Measurements from ENCODE around the gene LARGE1. TPM values are rescaled to one million over a fixed set of nuclear protein-coding genes. Genes with fewer than 3 reads are reported as not detected.

The LARGE1 gene
- total and polyA plus RNA-seq, 2 donors (not counting 1 experiment from before 2014, with no cell fraction given) = 14.1 to 19.2 TPM

GRCh38 chr22:33896154-33896553 is 24.1 kb downstream of the LARGE1 start:
- H3K4me3 ChIP-seq (replicated peaks in 1 of 4; ENCODE audit: control extremely low read depth in 1 of 4, insufficient read depth in 1 of 4, low read depth in 3 of 4, low read length in 4 of 4) = no peak overlapping the region
- H3K36me3 ChIP-seq (ENCODE audit: control insufficient read depth, insufficient read depth, low read length) = no peaks in the 10 kb centered on the region
- H3K4me1 ChIP-seq (ENCODE audit: control insufficient read depth, extremely low read depth, insufficient read depth, low read length) = no peaks in the 10 kb centered on the region
- no peaks in the 10 kb centered on the region for H3K9me3 ChIP-seq (ENCODE audit: control insufficient read depth, insufficient read depth, low read depth, low read length)
- H3K9ac ChIP-seq (ENCODE audit: insufficient read depth, low read length) = no peak overlapping the region
- H3K79me2 ChIP-seq (ENCODE audit: control insufficient read depth, insufficient read depth, low read length) = no peaks in the 10 kb centered on the region
- no peaks in the 10 kb centered on the region for H3K27me3 ChIP-seq (ENCODE audit: control insufficient read depth, insufficient read depth, low read length)
- no peak for DNase-seq (ENCODE audit: low read depth in 2 of 2)
- no peak overlapping the region for H2AFZ ChIP-seq (ENCODE audit: low read length)
- H3K27ac ChIP-seq (ENCODE audit: insufficient read depth, low read length) = no peak overlapping the region
- TF ChIP-seq EZH2 (IDR thresholded peaks at IDR 0.05; ENCODE audit: low read length, missing control alignments) = no peak
- TF ChIP-seq, protein P1, sequence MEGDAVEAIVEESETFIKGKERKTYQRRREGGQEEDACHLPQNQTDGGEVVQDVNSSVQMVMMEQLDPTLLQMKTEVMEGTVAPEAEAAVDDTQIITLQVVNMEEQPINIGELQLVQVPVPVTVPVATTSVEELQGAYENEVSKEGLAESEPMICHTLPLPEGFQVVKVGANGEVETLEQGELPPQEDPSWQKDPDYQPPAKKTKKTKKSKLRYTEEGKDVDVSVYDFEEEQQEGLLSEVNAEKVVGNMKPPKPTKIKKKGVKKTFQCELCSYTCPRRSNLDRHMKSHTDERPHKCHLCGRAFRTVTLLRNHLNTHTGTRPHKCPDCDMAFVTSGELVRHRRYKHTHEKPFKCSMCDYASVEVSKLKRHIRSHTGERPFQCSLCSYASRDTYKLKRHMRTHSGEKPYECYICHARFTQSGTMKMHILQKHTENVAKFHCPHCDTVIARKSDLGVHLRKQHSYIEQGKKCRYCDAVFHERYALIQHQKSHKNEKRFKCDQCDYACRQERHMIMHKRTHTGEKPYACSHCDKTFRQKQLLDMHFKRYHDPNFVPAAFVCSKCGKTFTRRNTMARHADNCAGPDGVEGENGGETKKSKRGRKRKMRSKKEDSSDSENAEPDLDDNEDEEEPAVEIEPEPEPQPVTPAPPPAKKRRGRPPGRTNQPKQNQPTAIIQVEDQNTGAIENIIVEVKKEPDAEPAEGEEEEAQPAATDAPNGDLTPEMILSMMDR (conservative IDR thresholded peaks at IDR 0.05 in 1 of 2, IDR thresholded peaks at IDR 0.05 in 1 of 2; ENCODE audit: low read depth in 1 of 2, low read length in 2 of 2) = no peak
- no peaks in the 10 kb centered on the region for H4K20me1 ChIP-seq (ENCODE audit: control insufficient read depth, extremely low read depth, insufficient read depth, low read length)
- no peak overlapping the region for H3K4me2 ChIP-seq (ENCODE audit: extremely low read depth, insufficient read depth, low read length)

- Histone ChIP-seq H3K36me3 (ENCODE audit: control insufficient read depth, insufficient read depth, low read length) (no peaks in the 10 kb centered on the region), H3K4me2 (ENCODE audit: extremely low read depth, insufficient read depth, low read length) (no peak overlapping the region), H3K27me3 (ENCODE audit: control insufficient read depth, insufficient read depth, low read length) (no peaks in the 10 kb centered on the region), H3K79me2 (ENCODE audit: control insufficient read depth, insufficient read depth, low read length) (no peaks in the 10 kb centered on the region), H3K4me1 (ENCODE audit: control insufficient read depth, extremely low read depth, insufficient read depth, low read length) (no peaks in the 10 kb centered on the region), H3K9ac (ENCODE audit: insufficient read depth, low read length) (no peak overlapping the region), H3K9me3 (ENCODE audit: control insufficient read depth, insufficient read depth, low read depth, low read length) (no peaks in the 10 kb centered on the region), H3K4me3 (replicated peaks in 1 of 4; ENCODE audit: control extremely low read depth in 1 of 4, insufficient read depth in 1 of 4, low read depth in 3 of 4, low read length in 4 of 4) (no peak overlapping the region), H3K27ac (ENCODE audit: insufficient read depth, low read length) (no peak overlapping the region), H4K20me1 (ENCODE audit: control insufficient read depth, extremely low read depth, insufficient read depth, low read length) (no peaks in the 10 kb centered on the region), H2AFZ (ENCODE audit: low read length) (no peak overlapping the region)
- no peak for TF ChIP-seq EZH2 (IDR thresholded peaks at IDR 0.05; ENCODE audit: low read length, missing control alignments)
- TF ChIP-seq, protein P1 (conservative IDR thresholded peaks at IDR 0.05 in 1 of 2, IDR thresholded peaks at IDR 0.05 in 1 of 2; ENCODE audit: low read depth in 1 of 2, low read length in 2 of 2) = no peak
- no peak for DNase-seq (ENCODE audit: low read depth in 2 of 2)
Observed at GRCh38 chr22:33895444-33895843, 24.8 kb downstream of the LARGE1 start.

- Histone ChIP-seq H3K27me3 (ENCODE audit: control insufficient read depth, insufficient read depth, low read length) (no peaks in the 10 kb centered on the region), H3K4me2 (ENCODE audit: extremely low read depth, insufficient read depth, low read length) (no peak overlapping the region), H3K4me1 (ENCODE audit: control insufficient read depth, extremely low read depth, insufficient read depth, low read length) (no peaks in the 10 kb centered on the region), H3K36me3 (ENCODE audit: control insufficient read depth, insufficient read depth, low read length) (no peaks in the 10 kb centered on the region), H4K20me1 (ENCODE audit: control insufficient read depth, extremely low read depth, insufficient read depth, low read length) (no peaks in the 10 kb centered on the region), H2AFZ (ENCODE audit: low read length) (no peak overlapping the region), H3K9me3 (ENCODE audit: control insufficient read depth, insufficient read depth, low read depth, low read length) (no peaks in the 10 kb centered on the region), H3K9ac (ENCODE audit: insufficient read depth, low read length) (no peak overlapping the region), H3K27ac (ENCODE audit: insufficient read depth, low read length) (no peak overlapping the region), H3K79me2 (ENCODE audit: control insufficient read depth, insufficient read depth, low read length) (no peaks in the 10 kb centered on the region), H3K4me3 (replicated peaks in 1 of 4; ENCODE audit: control extremely low read depth in 1 of 4, insufficient read depth in 1 of 4, low read depth in 3 of 4, low read length in 4 of 4) (no peak overlapping the region)
- no peak for DNase-seq (ENCODE audit: low read depth in 2 of 2)
- TF ChIP-seq, protein P1 (conservative IDR thresholded peaks at IDR 0.05 in 1 of 2, IDR thresholded peaks at IDR 0.05 in 1 of 2; ENCODE audit: low read depth in 1 of 2, low read length in 2 of 2) = no peak
- TF ChIP-seq EZH2 (IDR thresholded peaks at IDR 0.05; ENCODE audit: low read length, missing control alignments) = no peak
Observed at GRCh38 chr22:33894515-33894914, 25.8 kb downstream of the LARGE1 start.

All from fibroblast of lung (primary cell).